Gastroesophageal sphincter (tissue), 3 donors: ENCODE measurements around the gene EIF1.

Experiments
- CTCF ChIP-seq, 4 experiments: fragments of 200-600 bp in 2 of 4; fragments of 450-650 bp in 2 of 4; sonication (generic) in 1 of 4; IDR thresholded peaks; one replicate each; pipeline ENCODE4 v1.5.1; 2017 to 2019; ENCODE audit warnings: antibody characterized with exemption in 4 of 4, mild to moderate bottlenecking in 2 of 4, moderate library complexity in 2 of 4
- EP300 ChIP-seq: sonication (generic); formaldehyde crosslinking; IDR thresholded peaks from one replicate; pipeline ENCODE4 v1.6.1; 2017; ENCODE audit warnings: antibody characterized with exemption, mild to moderate bottlenecking
- POLR2A ChIP-seq, 2 donors: fragments of 450-650 bp; IDR thresholded peaks; one replicate each; pipeline ENCODE4 v1.6.1; 2017; ENCODE audit warnings: antibody characterized with exemption in 2 of 2, mild to moderate bottlenecking in 2 of 2, moderate library complexity in 1 of 2
- POLR2AphosphoS5 ChIP-seq: sonication (generic); formaldehyde crosslinking; IDR thresholded peaks from one replicate; pipeline ENCODE4 v1.6.1; 2017; ENCODE audit warnings: antibody characterized with exemption

DNA sequence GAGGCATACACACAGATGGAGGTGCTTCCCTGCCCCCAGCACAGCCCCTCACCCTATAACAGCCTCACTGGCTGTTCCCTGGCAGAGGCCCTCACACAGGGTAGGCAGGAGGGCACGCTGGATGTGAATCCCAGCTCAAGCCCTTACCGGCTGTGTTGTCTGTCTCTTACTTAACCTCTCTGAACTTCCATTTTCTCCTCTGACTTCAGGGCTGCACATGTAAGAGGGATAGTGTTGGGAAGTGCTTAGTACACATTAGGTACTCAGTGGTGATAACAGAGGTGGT, 24.6 kb upstream of the EIF1 start:
- no peak for TF ChIP-seq POLR2AphosphoS5
- no peak for TF ChIP-seq CTCF (IDR thresholded peaks at IDR 0.05)
- TF ChIP-seq POLR2A (IDR thresholded peaks at IDR 0.05), result no peak
- TF ChIP-seq EP300, result no peak
